DND-41 (cell line): ENCODE results near the gene HPCAL1.

ENCODE experiments used
- ATAC-seq: fragments of 200-7000 bp; cut with Tn5 transposase; 3 replicates; pipeline ENCODE4 v1.9.1; 2021; ENCODE audit warnings: low read depth; ENCODE audit not compliant: insufficient read depth
- DNase-seq: peaks from one replicate; pipeline ENCODE4 v3.0.0-alpha.2; 2020
- H2AFZ ChIP-seq: 2 replicates; pipeline ENCODE4 v1.6.0; 2012; ENCODE audit warnings: low read depth, low read length
- H3K27ac ChIP-seq: 2 replicates; pipeline ENCODE4 v1.5.1; 2012; ENCODE audit warnings: low read length, inconsistent platforms
- H3K27me3 ChIP-seq: fragments of 200-600 bp; sonication (generic); 2 replicates; pipeline ENCODE4 v1.6.0; 2012; ENCODE audit warnings: low read length, mild to moderate bottlenecking, inconsistent platforms; ENCODE audit not compliant: insufficient read depth, poor library complexity
- H3K36me3 ChIP-seq: 2 replicates; pipeline ENCODE4 v1.5.1; 2012; ENCODE audit warnings: low read length, inconsistent platforms; ENCODE audit not compliant: insufficient read depth
- H3K4me1 ChIP-seq: 2 replicates; pipeline ENCODE4 v1.5.1; 2012; ENCODE audit warnings: mild to moderate bottlenecking, low read length; ENCODE audit not compliant: insufficient read depth
- H3K4me2 ChIP-seq: 2 replicates; pipeline ENCODE4 v1.6.0; 2012; ENCODE audit warnings: mild to moderate bottlenecking, moderate library complexity, low read length, inconsistent platforms; ENCODE audit not compliant: insufficient read depth
- H3K4me3 ChIP-seq, 2 experiments: fragments of 200-600 bp in 1 of 2; shearing (Covaris generic) in 1 of 2; 2 replicates each; pipeline ENCODE4 v1.5.1; 2012 to 2016; ENCODE audit warnings: inconsistent platforms in 2 of 2, low read length in 2 of 2, mild to moderate bottlenecking in 2 of 2, low read depth in 1 of 2, moderate library complexity in 1 of 2
- H3K79me2 ChIP-seq: 2 replicates; pipeline ENCODE4 v1.6.0; 2012; ENCODE audit warnings: low read length, inconsistent platforms; ENCODE audit not compliant: insufficient read depth
- H3K9ac ChIP-seq: 2 replicates; pipeline ENCODE4 v1.6.0; 2012; ENCODE audit warnings: low read depth, mild to moderate bottlenecking, inconsistent platforms, low read length, moderate library complexity
- H3K9me3 ChIP-seq: 2 replicates; pipeline ENCODE4 v1.5.1; 2012; ENCODE audit warnings: low read length, moderate library complexity, mild to moderate bottlenecking, inconsistent platforms; ENCODE audit not compliant: insufficient read depth, severe bottlenecking
- H4K20me1 ChIP-seq: 2 replicates; pipeline ENCODE4 v1.6.0; 2012; ENCODE audit warnings: low read length; ENCODE audit not compliant: insufficient read depth
- CTCF ChIP-seq: IDR thresholded peaks from 2 replicates; pipeline ENCODE4 v1.5.1; 2012; ENCODE audit warnings: borderline replicate concordance, low read length, moderate library complexity, mild to moderate bottlenecking; ENCODE audit not compliant: poor library complexity, severe bottlenecking; ENCODE audit errors: extremely low read depth
- EZH2 ChIP-seq: IDR thresholded peaks from 3 replicates; pipeline ENCODE4 v1.6.1; 2012; ENCODE audit warnings: borderline replicate concordance, low read depth, mild to moderate bottlenecking, moderate library complexity, low read length, inconsistent platforms; ENCODE audit not compliant: severe bottlenecking

The HPCAL1 gene

GRCh38 chr2:10410001-10410822, 107.5 kb downstream of the HPCAL1 start:
- no peak overlapping the region for H3K9ac ChIP-seq
- TF ChIP-seq EZH2 (no peak), CTCF (no peak)
- H3K4me2 ChIP-seq = no peak overlapping the region
- no peak overlapping the region for H3K27ac ChIP-seq
- ATAC-seq (no peak), DNase-seq (no peak)
- H3K9me3 ChIP-seq = no peaks in the 10 kb centered on the region
- H4K20me1 ChIP-seq = peaks cover 15% of the 10 kb centered on the region
- H3K79me2 ChIP-seq = no peaks in the 10 kb centered on the region
- peaks cover 13% of the 10 kb centered on the region for H3K4me1 ChIP-seq
- H3K27me3 ChIP-seq = no peaks in the 10 kb centered on the region
- H2AFZ ChIP-seq = no peak overlapping the region
- H3K4me3 ChIP-seq = no peak overlapping the region
- H3K36me3 ChIP-seq = no peaks in the 10 kb centered on the region

- no peaks in the 10 kb centered on the region for H3K27me3 ChIP-seq
- no peak overlapping the region for H2AFZ ChIP-seq
- no peak for DNase-seq
- ATAC-seq = no peak
- peaks cover 13% of the 10 kb centered on the region for H3K4me1 ChIP-seq
- TF ChIP-seq CTCF (no peak), EZH2 (no peak)
- no peak overlapping the region for H3K27ac ChIP-seq
- no peaks in the 10 kb centered on the region for H3K9me3 ChIP-seq
- H3K36me3 ChIP-seq = no peaks in the 10 kb centered on the region
- H3K4me2 ChIP-seq = no peak overlapping the region
- no peak overlapping the region for H3K4me3 ChIP-seq
- peaks cover 21% of the 10 kb centered on the region for H4K20me1 ChIP-seq
- H3K79me2 ChIP-seq = no peaks in the 10 kb centered on the region
- H3K9ac ChIP-seq = no peak overlapping the region
These were observed 108.2 kb downstream of the HPCAL1 start for GRCh38 chr2:10410823-10411437.

GRCh38 chr2:10411557-10411956, 108.9 kb downstream of the HPCAL1 start:
- Histone ChIP-seq H4K20me1 (peaks cover 21% of the 10 kb centered on the region), H2AFZ (no peak overlapping the region), H3K9ac (no peak overlapping the region), H3K4me2 (no peak overlapping the region), H3K4me1 (peaks cover 13% of the 10 kb centered on the region), H3K4me3 (no peak overlapping the region), H3K27me3 (no peaks in the 10 kb centered on the region), H3K36me3 (no peaks in the 10 kb centered on the region), H3K79me2 (no peaks in the 10 kb centered on the region), H3K27ac (no peak overlapping the region), H3K9me3 (no peaks in the 10 kb centered on the region)
- DNase-seq (no peak), ATAC-seq (no peak)
- TF ChIP-seq EZH2 (no peak), CTCF (no peak)
